Stimulated activated CD4-positive, alpha-beta T cell treated with anti-CD3 and anti-CD28 coated beads, TNF-alpha, amount 100 ng/mL, for 24 hours (primary cell): Measurements from ENCODE around the gene R3HDM2.

Experiments used
- DNase-seq, 3 experiments: peaks; one replicate each; pipeline ENCODE4 v3.0.0-alpha.2; 2020; ENCODE audit warnings: low read depth in 3 of 3

Gene R3HDM2

DNA sequence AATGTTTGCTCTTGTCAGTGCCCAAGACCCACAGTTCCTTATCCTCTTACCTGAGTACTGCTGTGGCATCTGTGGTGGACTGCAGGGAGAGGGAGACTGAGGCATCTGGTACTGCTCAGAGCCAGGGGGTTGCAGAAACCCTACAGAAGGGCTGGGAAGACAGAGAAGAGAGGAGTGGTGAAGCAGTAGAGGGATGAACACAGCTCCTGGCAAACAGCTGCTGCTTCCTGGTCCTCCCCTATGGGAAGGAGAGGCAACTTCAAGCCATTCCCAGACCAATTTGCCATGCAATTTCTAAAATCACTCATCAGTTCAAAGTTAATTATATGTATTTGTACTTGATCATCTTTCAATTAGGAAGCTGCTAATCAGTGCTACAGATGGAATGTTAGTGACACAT is 164.2 kb downstream of the R3HDM2 start:
- DNase-seq, result no peak

DNA sequence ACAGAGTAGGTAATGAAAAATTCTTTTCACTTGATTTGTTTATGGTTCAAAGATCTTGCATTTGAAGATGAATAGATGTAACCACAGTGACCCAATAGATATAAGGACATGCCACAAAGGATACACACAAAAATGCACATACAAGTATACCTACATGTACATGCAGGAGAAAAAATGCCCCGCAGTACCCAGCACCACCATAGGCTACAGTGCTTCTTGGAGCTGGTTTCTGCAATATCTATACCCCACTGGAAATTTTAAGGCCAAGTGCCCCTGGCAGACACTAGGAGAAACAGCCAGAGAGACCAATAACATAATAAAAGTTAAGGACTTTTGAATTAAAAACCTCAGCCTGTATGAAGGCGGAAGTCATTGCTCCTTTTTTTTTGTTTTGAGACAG is 167.7 kb downstream of the R3HDM2 start:
- DNase-seq, result no peak

DNA sequence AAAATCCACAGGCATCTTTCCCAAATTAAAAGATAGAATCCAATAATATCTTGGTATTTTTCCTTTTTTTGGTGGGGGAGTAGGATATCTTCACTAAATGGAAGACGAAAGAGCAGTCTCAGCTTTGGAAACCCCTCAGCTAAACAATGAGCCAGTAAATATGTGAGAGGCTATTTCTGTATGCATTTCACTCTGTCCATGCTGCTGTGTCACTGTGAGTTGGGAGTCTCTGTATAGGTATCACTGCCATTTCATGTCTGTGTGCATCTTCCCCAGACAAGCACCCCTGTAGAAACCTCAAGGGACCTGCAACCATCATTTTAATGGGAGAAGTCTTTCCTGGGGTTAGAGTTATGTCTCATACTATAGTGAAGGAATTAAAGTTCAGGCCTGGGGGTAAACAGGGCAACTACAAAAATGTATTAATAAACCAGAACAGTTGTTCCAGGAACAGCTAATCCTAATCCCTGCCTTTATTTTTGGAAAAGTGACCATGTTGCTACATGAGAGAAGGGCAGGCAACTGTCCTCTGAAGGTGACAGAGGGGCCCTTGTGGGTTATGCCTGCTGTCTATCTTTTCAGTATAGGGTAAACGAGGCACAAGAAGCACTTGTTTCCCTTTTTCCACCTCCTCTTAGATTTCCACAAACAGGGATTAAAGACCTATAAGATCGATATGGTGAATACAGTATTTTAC is 168.6 kb downstream of the R3HDM2 start:
- DNase-seq, result no peak

DNA sequence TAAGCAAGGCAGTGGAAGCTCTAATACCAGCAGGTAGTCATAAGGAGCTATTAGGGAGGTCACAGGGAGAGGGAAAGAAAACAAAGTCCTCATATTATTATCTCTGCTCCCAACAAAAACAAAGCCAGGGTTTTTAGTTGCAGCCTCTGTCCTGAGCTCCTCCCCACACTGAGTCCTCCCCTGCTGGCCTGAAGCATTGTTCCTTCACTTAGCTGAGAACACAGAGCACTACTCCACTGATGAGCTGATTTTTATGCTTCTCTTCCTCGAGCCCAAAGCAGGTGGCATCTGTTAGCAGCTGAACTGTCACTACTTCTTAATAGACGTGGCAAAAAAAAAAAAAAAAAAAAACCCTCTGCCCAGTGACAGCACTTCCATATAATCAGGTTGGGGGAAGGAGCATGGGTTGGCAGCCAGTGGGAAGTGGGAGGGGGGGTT is 169.4 kb downstream of the R3HDM2 start:
- no peak for DNase-seq

DNA sequence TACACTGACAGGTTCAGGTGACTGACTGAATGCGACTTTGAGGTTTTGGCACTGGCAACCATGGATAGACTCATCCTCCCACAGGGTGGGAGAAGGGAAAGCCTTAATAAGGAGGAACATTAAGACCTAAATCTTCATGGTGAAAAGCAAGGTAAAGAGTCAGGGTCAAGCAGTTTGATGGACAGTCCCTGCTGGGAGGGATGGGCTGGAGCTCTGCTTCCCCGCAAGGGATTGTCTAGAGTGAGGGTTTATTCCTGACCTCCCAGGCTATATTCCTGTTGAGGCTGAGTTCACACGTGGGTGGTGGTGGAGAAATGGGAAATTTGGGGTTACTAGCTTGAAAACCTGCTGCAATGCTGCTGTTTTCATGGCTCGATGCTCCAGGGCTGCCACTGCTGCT is 170.5 kb downstream of the R3HDM2 start:
- no peak for DNase-seq

DNA sequence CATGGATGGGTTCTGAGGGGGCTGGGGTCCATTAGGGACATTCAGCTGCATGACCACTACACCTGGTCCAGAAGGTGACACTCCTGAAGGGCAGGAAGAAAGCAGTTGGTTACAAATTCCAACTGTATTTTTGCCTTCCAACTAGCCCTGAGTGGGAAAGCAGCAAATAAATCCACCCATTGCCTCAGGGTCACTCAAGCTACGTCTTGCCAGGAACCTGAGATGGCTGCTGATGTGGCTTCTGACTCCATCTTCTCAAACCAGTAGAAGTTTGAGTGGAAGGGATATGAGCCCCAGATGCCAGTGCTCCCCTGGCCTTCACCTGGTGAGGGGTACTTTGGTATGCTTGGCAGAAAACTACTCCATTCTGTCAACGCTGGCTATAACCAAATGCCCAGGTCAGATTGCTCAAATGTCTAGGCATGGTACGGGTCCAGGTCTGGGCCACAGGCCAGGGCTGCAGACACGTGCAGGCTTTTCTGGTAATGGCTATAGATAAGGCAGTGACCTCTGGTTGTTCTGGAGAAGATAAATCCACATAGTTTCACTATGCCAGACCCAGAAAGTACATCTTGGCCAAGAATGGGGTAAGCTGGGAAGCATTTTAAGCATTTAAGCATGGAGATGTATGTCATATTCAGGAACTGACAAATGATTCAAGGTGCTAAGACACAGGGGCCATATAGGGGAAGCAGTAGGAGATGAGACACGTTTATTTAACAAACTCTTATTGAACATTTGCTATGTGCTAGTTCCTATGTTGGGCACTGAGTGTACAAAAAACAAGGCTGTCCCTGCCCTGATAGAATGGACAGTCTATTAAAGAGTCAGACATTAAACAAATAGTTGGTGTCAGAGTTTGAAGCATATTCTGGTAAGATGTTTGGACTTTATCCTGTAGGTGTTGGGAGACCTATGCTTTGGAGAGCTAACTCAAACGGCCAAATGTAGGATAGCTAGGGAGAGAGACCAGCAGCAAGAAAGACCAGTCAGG is 171.6 kb downstream of the R3HDM2 start:
- DNase-seq, result no peak

DNA sequence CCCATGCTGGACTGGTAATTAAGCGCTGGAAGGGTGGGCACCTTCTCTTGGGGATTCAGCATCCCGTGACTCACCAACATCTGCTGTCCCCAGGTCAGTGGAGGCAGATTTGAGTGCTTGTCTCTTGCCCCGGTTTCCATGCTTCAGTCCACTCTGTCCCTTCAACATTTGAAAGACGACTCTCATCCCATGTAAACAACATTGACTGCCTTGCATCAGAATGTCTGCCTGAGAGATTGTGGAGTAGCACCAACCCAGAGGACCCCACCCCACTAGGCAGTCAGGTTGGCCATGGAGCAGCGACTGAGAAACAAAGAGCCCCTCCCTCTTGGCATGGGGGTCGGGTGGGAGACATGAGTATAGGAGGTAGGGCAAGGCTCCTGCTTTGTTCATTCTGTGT is 174.9 kb downstream of the R3HDM2 start:
- no peak for DNase-seq

DNA sequence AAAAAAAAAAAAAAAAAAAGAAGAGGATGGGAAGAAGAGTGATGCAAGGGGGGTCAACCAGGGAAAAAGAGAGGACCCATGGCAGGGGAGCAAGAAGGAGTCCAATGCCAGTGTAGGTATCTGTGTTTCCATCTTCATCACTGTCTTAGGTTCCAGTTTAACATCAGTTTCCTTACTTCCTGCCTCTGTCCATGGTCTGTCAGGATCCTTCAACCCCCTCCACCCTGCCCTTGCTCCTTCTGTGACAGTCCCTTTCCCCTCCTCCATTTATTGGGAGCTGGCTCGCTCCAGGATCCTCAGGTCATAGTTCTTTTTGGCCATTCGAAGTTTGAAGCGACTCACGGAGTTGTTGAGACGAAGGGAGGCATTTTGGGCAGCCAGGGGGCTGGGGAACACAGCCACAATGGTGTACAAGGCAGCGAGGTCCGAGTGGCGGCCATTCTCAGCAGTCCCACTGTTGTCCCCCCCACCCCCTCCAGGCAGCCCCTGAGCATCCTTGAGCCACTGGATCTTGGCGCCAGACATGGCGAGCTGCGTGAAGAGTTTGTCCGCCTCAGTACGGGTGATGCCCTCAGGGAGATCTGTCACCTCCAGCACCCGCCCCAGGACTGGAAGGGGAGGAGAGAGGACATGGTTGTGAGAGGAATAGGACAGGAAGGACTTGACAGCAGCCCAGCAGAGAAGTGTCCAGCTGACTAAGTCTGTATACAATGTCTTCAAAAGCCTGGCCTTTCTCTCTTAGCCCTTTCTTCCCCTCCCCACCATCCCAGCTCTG is 176.2 kb downstream of the R3HDM2 start:
- DNase-seq, result no peak

DNA sequence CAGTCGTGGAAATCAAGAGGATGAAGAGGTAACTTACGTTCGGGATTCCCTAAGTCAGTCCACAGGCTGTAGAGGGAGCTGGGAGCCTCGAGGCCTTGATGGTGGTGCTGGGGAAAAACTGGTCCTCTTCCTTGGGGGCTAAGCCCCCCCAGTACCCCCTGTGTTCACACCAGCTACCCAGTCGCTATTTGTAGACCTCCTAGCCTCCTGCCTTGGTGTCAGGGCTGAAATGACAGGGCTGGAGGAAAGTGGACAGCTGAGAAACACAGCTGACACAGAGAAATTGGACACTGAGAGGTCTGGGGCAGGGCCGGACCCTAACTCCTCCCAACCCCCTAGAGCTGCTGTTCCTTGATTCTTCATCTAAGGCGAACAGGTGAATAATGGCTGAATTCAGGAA is 179.9 kb downstream of the R3HDM2 start, which contains the start of gene STAC3:
TSS of gene STAC3 (minus strand) at position 232 of the 400 bp plus-strand sequence. CDS start 1,551 bp downstream, outside the sequence.
- DNase-seq, result no peak

DNA sequence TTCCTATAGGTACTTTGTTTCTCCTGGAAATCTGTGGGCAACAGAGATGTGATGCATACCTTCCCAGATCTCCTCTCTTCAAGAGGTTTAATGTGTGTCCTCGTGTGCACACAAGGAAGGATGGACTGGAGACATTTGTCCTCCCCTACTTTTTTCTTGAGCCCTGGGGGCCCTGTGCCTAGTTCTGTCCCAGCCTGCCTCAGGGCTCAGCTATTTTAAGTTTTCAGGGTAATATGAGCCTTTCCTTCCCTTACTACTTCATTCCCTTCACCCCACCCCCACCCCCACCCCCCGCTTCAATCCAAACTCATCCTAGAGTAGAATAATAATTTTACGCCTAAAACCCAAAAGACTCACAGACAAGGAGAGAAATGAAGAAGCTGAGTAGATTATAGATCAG is 180.3 kb downstream of the R3HDM2 start:
- no peak for DNase-seq

DNA sequence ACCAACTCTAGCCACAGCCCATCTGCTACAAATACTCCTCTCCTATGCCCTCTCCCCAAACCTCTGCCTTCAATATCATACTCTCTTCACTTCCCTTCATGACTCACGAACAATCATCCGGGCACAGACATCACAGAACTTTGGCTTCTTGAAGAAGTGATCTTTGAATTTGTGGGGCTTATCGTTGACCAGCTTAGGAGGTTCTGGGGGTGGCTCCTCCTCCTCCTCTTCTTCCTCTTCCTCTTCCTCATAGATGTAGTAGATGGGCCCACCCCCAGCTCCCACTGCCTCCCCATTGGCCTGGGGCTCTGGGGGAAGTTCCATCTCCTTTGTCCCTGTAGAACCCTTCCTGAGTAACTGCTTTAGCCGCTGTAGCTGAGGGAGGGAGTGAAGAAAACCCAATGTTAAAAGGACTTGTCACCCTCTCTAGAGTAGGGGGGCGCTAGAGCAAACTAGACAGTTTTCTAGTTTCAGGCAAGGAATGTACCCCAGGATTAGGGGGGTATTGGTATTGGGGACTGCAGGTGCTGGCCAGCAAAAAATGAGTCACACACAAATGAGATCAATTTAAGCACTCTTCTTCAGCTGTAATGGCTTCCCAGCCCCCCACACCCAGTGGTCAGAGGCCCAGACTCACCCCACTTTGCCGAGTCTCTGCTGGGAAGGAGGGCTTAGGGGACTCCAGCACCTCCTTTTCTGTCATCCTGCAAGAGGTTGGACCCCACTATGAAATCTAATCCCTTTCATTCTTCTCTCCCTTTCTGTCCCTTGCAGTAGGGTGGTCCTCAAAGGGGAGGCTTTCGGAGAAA is 181.7 kb downstream of the R3HDM2 start:
- DNase-seq, result no peak

DNA sequence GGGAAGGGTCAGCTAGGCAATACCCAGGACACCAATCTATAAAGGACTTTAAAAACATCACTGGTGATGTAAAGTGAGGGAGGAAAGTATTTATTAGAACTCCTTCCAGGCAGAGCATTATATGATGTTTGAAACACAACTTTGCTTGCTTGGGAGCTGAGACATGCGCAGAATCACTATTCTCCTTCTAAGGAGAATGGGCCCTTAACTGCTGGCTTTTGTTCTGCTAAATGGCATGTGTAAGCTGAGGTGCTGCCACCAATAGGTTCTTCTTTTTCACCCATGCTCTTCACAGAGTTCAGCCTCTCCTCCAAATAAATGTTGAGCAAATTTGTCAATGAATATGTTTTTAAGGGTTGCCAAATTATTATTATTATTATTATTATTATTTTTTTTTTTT is 183.8 kb downstream of the R3HDM2 start:
- no peak for DNase-seq

DNA sequence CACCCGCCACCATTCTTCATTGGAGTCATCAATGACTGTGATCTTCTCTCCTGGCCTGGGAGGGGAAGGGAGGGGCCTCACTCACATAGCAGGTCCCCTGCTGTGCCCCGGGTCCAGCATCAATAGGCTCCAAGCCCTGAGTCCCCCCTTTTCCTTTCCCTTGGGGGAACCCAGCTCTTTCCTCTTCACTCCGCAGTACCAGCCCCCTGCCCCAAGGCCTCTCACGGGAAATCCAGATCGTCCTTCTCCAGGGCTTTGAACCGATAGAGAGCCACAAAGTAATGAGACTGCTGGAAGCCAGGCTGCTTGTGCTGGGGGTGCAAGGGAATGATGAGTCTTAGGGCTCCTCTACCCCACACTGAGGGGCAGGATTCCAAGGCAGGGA is 186.5 kb downstream of the R3HDM2 start:
- DNase-seq, result no peak

DNA sequence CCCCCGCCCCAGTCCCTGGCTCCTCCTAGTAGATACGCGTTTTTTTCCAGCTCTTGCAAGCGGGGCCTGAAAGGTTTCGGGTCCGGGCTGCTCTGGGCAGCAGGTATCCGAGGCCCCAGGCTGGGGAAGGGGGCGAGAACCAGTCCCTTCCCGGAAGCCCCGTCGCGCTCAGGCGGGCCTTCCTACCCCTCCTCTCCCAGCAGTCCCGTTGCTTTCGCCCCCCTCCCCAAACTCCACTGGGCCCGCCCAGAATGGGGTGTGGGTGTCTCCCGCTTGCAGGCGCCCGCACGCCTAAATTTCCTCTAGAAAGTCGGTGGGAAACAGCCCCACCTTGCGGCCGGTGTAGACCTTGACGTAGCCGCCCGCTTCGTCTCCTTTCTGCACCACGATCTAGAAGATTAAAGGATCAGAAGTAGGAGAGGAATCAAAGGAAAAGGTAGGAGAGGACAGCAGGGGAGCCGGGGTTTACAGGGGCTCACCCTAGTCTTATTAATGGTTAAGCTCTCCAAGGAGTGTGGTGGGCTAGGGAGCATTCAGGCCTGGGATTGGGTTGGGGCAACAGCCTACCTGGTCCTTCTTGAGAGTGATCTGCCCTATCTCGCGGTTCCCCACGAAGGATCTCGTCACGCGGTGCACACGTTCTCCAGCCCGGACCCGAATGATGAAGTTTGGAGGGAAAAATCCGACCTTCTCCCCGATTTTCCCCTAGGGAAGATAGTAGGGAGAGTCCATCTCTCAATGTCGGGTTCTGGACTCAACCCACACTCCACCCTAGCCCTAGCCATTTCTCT is 187.1 kb downstream of the R3HDM2 start:
- peak; percentile 64 to 85 (median 70) for DNase-seq

DNA sequence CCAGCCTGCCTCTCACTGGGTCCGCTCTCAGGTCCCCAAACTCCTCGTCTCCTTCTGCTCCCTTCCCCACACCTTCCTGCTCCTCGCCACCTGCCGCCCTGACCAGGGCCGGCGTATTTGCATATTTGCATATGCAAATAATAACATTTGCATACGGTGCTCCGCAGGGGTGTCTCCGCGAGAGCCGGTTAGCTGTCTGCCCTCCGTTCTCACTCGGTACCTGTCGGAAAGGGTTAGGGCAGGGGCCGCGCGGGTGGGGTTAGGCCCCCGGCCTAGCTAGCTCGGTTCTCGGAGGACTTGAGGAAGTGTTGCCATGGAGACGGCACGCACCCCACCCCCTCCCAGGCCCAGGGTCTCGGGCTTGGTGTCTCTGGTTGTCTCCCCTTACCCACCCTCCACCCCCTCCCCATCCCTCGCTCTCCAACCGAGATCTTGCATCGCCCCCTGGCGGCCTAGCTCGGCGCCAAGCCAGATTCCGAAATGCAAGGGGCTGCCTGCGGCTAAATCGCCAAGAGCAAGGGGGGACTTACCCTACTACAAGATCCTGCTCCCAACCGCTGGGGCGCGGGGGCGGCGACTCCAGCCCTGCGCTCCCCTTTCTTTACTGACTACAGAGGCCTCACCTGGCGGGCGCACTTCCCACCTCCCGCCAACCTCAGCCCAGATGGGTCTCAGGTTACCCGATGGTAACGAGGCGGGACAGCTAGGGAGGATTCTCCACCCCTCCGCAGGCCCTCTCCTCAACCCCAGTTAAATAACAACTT is 188.0 kb downstream of the R3HDM2 start:
- peak in 2 of 3 experiments; percentile 40 to 72 for DNase-seq

DNA sequence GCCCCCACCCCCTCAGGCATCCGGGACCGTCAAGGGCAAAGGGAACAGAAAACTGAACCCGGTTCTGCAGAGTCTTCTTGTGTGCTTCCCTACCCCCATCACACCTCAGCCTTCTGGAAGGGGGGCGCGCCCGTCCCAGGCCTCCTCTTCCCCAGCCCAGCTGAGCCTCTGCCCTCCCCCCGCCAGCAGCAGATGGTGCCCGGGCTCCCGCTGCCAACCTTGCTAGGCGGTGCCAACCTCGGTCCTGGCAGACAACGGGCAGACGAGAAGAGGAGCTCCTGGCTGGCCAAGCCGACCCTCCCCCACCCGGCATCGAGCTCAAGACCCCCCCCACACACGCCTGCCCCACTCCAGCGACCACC is 188.5 kb downstream of the R3HDM2 start:
- no peak for DNase-seq

DNA sequence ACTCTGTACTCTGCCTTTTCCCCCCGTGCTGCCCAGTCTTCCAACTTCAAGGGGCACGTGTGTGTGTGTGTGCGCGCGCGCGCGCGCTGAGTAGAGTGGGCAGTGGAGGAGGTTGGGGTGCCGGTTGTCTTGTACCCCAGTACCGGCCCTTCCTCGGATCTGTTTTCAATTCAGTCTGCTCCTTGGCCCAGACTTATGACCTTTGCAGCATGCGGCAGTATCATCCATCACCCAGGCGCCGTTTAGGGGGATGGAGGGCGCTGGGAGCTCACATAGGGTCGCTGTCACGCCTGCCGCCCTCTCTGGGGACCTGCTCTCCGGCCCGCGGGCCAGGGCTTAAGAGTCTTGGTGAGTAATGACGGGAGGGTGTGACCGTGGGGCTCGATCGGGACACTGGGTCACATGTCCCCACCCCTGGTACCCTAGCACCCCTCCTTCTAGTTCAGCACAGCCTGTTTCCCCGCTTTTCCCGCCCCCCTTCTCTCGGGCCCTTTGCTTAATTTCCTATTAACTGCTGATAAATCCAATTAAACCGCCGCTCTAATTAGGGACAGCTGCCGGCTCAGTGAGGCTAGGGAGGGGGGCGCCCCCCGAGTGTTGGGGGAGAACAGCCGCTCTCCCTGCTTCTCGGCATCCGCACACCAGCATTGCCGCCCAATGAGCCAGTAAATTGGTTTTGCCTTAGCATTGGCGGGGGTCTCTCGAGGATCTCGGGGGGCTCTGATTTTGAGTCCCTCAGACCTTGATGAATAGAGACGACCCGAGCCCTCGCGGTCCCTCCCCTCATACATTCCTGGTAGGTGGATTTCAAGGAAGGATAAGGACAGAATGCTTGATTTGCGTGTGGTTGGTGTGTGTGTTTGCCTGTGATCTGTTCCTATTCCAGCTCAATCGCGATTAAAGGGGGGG is 189.2 kb downstream of the R3HDM2 start:
- DNase-seq, result no peak

DNA sequence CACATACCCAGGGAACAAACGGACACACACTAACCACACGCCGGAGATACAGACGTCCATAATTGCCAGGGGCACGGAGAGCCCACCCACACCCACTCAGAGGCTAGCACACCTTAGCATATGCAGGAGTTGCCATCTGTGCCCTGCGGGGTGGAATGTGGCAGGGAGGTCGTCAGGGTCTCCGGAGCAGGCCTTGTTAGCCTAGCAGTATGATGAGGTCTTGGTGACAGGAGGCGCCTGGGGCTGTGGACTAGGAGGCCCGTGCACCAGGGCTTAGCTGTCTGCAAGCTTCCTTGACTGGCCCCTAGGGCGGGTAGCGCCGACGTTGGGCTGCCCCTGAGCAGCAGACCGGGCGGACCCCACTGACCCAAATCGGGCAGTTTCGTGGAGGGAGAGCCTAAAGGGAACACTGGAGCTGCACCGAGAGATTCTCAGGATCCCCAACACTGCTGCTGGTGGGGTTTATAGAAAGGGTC is 189.9 kb downstream of the R3HDM2 start:
- DNase-seq, result no peak
